HG03060 (cell line): ENCODE results near the gene GLIPR1L1.

ENCODE experiments used
- ATAC-seq: cut with Tn5 transposase; IDR thresholded peaks from one replicate; pipeline ENCODE4 v1.9.1; 2021; ENCODE audit warnings: low read depth, moderate number of reproducible peaks; ENCODE audit not compliant: unreplicated experiment

Gene GLIPR1L1

DNA sequence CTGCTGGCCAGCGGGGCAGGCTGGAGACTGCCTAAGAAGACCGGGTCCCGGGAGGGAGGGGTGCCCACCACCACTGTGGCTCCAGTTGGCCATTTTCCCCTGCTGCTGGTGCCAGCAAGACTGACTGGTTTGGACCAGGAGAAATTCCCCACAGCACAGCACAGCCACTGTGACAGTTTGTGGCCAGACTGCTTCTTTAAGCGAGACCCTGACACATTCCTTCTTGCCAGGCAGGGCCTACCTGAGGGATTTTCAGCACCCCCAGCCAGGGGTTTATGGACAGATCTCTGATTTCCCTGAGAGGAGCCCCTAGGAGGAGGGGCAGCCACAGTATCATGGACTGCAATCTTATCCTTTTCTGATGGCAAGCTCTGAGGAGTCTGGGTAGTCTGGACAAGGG is 15.5 kb downstream of the GLIPR1L1 start:
- no peak for ATAC-seq

DNA sequence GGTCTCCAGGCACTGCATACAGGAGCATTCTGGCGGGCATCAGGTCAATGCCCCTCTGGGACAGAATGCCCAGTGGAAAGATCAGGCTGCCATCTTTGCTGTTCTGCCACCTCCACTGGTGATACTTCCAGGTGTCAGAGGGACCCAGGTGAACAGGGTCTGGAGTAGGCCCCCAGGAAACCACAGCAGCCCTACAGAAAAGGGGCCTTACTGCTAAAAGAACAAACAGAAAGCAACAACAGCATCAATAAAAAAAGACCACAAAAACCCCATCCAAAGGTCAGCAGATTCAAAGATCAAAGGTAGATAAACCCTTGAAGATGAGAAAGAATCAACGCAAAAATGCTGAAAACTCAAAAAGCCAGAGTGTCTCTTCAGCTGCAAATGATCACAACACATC is 15.9 kb downstream of the GLIPR1L1 start:
- ATAC-seq: no peak

DNA sequence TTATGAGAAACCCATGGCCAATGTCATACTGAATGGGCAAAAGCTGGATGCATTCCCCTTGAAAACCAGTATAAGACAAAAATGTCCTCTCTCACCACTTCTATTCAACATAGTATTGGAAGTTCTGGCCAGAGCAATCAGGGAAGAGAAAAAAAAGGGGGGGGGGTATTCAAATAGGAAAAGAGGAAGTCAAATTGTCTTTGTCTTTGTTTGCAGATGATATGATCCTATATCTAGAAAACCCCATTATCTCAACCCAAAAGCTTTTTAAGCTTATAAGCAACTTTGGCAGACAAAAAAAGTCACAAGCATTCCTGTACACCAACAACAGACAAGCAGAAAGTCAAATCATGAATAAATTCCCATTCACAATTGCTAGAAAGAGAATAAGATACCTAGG is 19.5 kb downstream of the GLIPR1L1 start:
- no peak for ATAC-seq

DNA sequence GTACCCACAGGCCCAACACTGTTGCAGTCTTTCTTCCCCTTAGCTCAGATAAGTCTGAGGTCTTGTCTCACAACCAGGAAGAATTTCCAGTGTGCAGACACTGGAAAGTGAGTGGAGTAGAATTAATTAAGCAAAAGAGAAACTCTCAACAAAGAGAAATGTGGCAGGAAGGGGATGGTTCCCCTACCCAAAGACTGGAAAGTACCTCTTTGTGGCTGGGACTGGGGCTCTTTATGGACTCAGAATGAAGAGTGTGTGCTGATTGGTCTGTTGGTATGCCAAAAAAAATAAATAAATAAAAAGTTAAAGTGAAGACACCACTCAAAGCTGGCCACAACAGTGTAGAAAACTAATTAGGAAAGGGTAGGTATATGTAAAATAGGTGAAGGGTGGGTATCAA is 26.4 kb downstream of the GLIPR1L1 start:
- no peak for ATAC-seq

DNA sequence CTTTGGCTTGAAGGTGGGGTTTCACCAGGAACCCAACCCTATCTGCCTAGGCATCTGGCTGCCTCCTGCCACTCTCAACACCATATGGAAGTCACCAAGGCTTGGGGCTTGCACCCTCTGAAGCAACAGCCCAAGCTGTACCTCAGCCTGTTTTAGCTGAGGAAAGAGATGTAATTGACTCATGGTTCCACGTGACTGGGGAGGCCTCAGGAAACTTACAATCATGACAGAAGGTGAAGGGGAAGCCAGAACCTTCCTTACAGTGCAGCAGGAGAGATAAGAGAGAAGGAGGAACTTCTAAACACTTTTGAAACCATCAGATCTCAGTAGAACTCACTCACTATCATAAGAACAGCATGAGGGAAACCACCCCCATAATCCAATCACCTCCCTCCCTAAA is 26.9 kb downstream of the GLIPR1L1 start:
- ATAC-seq: no peak

DNA sequence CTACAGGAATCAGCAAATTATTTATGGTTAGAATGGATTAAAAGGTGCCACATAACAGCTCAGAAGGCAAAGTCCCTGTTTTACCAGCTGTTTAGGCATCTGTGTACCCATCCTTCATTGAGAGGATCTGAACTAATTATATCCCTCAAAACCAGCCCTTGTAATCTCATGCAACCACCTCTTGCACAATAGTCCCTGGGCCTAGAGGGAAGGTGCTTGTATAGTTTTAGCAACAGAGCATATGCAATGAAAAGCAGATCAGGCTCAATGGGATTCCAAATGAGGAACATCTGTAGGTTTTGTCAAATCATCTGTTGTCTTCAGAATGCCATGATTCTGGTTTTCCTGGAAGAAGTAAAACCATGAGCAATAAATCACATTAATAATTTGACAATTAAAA is 30.4 kb downstream of the GLIPR1L1 start:
- no peak for ATAC-seq

DNA sequence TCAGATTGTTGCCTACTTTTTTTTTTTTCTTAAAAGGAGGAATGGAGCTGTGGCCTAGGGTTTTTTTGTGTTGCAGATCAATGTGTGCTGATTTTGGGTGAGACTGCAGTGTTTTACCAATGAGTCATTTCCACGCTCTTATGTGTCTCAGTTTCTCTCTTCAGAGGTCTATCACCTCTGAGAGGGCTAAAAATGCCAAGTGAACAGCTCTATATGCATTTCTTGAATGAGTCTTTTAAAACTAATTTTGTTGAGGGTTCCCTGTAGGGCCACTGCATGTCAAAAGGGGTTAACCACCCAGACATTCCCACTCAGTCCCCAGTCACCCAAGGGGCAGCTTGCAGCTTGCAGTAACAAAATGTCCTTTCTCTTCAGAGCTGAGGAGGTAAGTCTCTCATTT is 32.2 kb downstream of the GLIPR1L1 start:
- no peak for ATAC-seq

DNA sequence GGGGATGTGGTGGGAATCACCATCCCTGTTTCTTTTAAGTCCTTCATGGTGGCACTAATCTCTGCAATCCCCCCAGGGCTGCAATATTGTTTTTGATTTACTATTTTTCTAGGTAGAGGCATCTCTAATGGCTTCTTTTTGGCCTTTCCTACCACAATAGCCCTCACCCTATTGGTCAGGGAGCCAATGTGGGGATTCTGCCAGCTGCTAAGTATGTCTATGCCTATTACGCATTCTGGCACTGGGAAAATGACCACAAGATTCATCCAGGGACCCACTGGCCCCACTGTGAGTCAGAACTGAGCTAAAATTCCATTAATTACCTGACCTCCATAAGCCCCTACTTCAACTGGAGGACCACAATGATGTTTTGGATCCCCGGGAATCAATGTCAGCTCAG is 40.5 kb downstream of the GLIPR1L1 start:
- no peak for ATAC-seq

DNA sequence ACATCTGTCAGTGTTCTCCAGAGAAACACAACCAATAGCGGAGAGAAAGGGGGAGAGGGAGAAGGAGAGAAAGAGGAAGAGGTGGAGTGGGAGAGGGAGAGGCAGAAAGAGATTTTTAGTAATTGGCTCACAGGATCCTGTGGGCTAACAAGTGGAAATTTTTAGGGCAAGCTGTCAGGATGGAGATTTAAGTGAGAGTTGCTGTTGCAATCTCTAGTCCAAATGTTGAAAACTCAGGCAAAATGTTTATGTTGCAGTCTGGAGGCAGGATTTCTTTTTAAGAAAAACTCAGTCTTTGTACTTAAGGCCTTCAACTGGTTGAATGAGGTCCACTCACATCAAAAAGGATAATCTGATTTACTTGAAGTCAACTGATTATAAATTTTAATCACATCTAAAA is 43.9 kb downstream of the GLIPR1L1 start:
- no peak for ATAC-seq

DNA sequence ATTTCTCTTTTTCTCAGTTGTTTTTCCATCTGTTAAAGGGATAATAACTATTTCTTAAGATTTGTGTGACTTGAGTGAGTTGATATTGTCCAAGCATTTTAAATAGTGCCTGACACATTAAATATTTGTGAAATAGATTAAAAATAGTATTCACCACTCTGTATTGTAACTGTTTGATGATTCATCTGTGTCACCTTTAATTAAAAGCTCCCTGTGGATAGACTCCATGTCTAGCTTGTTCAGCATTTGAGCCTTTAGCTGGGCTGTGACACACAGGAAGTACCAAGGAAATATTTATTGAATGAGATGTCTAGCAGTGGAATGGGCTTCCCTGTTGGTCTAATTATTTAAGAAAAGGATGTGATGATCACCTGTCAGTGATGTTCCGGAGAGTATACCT is 54.6 kb downstream of the GLIPR1L1 start:
- ATAC-seq: no peak

DNA sequence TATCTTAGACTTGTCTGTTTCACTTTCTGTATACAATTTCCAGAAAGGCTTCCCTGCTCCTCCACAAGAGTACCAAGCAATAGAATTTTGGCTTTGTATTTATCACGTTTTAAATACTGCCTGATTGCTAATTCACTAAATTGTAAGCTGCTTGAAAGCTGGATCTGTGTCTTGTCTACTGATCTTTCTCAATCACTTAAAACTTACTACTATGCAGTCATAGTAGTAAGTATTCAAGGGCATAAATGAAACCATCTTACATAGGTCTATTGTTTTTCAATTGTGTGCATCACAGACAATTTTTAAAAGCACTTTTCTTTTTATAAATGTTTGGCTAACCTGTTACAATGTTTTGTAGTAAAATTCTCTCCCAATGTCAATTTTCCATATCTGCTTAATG is 55.2 kb downstream of the GLIPR1L1 start:
- ATAC-seq: no peak

DNA sequence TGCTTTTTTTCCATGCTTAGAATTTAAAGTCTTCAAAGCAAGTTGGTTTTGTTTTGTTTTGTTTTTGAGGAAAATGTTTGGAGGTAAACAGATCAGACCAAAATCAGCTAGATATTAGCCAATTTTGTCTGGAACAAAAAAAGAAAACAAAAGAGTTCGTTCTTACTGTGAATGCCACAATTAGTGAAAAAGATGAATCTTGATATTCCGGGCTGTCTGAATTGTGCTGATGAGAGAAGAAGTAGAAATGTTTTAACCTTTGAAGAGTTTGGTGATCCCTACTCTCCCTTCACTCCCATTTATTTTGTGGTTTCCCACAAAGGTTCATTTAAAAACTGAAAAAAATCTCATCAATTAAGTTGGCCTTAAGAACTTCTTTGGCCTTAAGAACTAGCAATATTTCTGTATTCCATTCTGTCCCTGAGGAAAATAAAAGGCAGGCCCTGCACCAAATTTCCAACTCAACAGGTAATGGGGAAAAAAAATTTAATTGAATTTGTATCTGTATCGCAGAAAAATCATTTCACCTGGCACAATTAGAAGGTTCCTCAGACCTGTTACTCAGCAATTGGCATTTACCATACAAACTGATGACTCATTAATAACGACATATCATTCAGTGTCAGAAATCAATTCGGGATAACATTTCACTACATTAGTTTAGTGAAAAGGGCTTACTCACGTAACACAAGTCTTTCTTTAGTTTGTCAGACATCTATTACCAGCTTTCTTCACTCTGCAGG is 55.9 kb downstream of the GLIPR1L1 start:
- no peak for ATAC-seq

DNA sequence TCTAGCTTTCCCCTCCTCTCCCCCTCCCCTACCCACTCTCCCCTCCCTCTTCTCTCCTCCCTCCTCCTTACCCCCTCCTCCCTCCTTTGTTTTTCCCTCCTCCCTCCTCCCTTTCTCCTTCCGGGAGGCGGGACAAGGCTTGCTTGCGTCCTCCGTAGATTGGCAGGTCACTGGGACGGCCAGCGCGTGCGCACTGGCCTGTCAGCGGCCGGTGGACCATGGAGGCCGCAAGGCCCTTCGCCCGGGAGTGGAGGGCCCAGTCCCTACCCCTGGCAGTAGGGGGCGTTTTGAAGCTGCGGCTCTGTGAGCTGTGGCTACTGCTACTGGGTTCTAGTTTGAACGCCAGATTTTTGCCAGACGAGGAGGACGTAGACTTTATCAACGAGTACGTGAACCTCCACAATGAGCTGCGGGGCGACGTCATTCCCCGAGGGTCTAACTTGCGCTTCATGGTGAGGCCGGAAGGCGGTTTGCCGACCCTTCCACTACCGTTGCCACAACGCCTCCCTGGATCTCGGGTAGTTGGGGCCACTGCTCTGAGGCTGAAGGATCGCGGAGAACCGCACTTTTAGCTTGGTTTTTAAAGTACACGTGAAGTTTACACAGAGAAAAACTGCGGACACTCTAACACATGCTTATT is 56.5 kb downstream of the GLIPR1L1 start, which contains the start of gene GLIPR1L2:
Gene GLIPR1L2, plus strand, starts transcription at position 191 of the 640 bp plus-strand sequence. Its CDS starts 28 bp downstream, at position 219.
- ATAC-seq: peak; percentile 96

DNA sequence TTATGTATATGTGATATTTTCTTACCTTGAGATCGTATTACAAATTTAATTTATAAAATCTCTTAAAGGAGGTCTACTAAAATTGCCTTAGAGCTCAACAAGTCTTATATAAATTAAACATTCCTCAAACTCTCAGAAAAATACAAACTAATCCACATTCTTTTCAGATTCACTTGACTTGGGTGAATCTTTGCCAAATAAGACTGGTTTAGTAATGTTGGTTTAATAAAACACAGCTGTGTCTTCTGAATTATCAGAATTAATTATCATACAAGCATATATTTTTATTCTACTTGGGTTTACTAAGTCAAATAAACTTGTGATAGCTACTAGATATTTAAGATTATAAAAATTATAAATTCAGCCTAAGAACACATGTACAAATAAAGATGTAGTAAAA is 69.8 kb downstream of the GLIPR1L1 start:
- ATAC-seq: no peak

DNA sequence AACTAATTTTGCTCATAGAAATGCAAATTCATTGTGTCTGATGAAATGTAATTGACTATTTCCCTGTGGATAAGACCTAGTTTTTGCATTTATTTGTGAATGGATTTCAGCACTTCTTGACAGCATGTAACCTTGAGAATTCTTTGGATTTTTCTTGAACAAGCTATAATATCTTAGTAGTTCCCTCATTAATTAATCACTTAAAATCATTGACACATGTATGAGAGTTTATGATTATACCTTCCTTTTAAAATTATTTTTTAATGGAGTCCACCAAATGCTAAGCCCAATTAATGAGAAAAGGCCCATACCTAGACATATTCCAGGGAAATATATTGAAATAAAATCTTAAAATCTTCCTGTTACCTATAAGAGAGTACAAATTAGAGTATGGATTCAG is 73.2 kb downstream of the GLIPR1L1 start:
- ATAC-seq: no peak

DNA sequence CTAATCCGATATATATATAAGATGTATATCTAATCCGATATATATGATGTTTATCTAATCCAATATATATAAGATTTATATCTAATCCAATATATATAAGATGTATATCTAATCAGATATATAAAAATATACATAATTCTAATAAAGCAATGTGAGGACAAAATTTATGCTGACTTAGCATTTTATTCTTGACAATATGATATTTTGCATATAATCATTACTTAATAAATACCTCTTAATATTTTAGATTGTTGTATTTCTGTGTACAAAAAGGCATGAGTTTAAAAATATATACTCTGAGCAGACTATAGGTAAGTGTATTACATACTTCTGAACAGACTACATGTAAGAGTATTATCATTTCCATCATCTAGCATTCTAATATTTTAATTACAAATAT is 75.4 kb downstream of the GLIPR1L1 start:
- ATAC-seq: no peak

DNA sequence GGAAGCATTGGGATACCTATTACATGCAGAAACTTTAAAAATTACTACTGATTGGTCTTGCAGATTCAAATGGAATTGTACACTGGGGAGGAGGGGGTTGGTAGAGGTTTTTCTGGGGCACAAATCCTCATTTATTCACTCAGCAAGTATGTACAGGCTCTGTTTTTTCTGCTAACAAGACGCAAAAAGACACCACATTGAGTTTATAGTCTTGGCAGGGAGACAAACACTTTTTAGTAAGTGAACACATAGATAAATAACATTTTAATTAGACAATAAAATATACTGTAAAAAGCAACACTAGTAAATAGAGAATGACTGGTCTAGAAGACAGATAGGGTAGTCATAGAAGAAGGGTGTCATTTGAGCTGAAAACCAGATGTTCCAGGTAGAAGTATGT is 80.2 kb downstream of the GLIPR1L1 start:
- ATAC-seq: no peak

DNA sequence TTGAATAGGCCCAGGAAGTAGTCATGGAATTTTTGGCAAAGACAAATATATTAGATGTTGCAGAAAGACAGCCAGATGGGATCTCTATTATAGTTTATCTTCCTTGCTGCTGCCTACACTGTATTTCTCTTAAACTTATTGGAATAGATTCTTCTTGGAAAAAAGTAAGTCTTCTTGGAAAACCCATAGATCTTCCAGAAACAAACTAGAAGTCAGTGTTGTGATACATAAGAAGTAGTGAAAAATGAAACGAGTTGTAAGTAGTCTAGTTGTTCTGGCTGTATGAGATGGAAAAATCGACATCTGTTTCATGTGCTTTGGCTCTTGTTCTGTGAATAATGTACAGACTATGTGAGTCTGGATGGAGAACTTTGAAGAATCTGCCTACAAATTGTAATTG is 85.4 kb downstream of the GLIPR1L1 start:
- ATAC-seq: no peak
